ENCODE results near the gene UBE4B.
"Not testable (repeated sequence)": the region's sequence is repeated elsewhere in the genome, so short reads cannot be mapped to it uniquely, and the experiment has no call there.

UBE4B gene

DNA sequence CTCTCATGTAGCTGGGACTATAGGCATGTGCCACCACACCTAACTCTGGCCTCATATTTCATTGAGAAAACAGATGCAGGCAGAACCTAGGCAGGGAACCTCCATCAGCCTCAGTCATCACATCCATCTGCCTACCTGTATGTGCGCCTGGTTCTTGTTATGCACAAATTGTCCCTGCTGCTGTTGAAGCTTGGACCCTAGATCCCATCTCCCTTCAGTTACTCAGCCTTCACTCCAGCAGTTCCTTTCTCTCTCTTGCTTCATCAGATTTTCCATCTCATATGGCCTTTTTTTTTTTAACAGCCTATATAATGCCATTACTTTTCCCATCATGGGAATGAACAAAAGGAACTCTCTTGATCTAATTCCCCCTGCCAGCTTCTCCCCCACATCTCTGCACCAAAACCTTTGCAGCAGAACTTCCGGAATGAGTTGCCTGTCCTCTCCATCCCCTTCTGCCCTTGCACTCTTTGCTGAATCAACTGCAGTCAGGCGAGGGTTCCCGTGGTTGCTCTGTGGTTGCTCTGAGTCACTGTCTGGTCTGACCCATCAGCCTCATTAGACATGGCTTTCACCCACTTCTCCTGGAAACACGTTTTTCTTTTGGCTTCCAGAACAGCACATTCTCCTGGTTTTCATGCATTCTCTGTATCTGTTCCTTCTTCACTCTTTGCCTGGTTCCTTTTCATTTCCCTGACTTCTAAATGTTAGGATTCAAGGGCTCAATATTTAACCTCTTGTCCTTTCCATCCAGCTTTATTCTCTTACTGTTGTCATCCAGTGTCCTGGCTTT is 41.5 kb downstream of the UBE4B start:
- peak; percentile 67 for DNase-seq

DNA sequence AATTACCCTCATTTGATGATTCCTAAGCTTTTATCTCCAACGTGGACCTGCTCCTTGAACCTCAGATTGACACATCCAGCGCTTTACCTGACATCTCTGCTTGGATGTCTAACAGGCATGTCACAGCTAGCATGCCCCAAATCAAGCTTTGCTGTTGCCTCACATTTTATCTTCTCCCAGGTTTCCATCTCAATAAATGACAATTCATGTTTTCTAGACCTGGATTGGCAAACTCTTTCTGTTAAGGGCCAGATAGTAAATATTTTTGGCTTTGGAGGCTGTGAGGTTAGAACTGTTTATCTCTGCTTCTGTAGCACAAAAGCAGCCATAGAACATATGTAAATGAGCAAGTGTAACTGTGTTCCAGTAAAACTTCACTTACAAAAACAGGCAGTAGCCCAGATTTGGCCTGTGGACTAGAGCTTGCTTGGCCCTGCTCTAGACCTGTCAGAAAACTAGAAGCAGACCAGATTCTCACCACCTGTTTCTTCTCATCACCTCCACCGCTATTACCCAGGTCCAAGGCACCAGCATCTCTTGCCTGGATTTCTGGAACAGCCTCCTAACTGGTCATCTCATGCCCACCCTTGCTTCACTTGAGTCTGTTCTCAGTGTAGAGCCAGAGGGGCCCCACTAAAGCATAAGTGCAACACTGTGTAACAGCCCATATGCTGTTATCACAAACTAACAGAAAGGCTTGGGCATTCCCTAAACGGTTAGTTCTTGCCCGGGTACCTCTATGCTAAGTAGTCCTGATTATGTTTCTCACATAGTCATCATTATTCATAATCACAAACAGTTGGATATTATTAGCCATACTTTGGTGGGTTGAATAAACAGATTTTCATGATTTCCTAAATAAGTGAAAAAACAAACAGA is 42.3 kb downstream of the UBE4B start:
- no peak for DNase-seq

DNA sequence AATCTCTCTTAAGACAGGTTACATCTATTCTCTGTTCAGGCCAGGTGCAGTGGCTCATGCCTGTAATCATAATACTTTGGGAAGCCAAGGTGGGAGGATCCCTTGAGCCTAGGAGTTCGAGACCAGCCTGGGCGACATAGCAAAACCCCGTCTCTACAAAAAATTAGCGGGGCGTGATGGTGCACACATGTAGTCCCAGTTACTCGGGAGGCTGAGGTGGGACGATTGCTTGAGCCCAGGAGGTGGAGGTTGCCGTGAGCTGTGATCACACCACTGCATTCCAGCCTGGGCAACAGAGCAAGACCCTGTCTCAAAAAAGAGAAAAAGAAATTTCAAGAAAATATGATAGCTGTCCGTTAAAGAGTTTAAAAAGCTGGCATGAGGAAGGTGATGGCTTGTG is 43.0 kb downstream of the UBE4B start:
- DNase-seq = no peak

DNA sequence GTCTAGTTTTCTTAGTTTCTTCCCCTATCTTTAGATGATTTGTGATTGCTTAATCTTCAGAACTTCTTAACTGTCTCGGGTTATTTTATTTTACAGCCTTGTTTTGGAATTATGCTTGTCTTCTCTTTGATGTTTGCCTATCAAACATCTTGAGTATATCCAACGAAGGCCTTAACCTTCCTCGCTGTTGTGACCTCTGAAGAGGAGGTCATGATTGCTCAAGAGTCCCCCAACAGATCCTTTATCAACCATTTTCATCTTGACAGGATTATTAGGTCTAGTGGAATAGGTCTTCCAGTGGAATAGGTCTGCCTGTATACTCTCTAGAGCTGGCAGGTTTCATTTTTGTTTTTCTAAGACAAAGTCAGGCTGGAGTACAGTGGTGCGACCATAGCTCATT is 45.7 kb downstream of the UBE4B start:
- no peak for DNase-seq

DNA sequence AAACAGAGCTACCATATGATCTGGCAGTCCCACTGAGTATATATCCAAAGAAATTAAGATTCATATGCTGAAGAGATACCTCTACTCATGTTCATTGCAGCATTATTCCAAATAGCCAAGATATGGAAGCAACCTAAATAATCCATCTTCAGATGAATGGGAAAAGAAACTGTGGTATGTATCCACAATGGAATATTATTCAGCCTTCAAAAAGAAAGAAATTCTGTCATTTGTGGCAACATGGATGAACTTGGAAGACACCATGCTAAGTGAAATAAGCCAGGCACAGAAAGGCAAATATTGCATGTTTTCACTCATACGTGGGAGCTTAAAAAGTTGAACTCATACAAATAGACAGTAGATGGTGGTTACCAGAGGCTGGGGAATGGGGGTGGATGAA is 47.8 kb downstream of the UBE4B start:
- DNase-seq = no peak

DNA sequence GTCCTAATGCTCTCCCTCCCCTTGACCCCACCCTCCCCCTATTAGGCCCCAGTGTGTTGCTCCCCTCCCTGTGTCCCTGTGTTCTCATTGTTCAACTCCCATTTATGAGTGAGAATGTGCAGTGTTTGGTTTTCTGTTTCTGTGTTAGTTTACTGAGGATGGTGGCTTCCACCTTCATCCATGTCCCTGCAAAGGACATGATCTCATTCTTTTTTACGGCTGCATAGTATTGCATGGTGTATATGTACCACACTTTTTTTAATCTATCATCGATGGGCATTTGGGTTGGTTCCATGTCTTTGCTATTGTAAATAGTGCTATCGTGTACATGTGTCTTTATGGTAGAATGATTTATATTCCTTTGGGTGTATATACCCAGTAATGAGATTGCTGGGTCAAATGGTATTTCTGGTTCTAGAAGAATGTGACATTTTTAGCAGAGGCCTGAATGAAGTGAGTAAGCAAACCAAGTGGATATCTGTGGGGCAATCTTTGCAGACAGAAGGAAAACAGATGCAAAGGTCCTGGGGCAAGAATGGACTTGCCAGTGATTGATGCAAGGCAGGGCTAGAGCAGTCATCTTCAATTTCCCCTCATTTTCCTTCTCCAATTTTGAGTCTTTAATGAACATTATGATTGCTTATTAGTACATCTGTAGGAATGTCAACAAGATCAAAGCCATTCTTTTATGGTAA is 50.2 kb downstream of the UBE4B start:
- no peak for DNase-seq

DNA sequence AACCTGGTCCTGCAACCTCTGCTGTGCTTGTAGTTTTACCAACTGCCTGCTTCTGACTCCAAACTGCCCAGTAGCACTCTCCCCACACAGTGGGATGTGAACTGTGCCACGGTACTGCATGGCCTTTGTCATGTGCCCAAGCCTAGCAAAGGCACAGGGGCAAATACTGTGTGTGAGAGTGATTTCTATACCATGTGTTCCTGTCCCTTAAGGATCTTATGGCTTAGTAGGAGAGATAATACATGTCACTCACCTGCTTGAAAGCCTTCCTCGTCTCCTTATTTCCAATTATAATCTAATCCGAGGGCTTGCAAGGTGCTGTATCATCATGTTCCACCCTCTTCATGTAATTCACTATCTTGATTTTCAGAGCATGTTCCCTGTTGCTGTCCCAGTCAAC is 51.3 kb downstream of the UBE4B start:
- DNase-seq = no peak

DNA sequence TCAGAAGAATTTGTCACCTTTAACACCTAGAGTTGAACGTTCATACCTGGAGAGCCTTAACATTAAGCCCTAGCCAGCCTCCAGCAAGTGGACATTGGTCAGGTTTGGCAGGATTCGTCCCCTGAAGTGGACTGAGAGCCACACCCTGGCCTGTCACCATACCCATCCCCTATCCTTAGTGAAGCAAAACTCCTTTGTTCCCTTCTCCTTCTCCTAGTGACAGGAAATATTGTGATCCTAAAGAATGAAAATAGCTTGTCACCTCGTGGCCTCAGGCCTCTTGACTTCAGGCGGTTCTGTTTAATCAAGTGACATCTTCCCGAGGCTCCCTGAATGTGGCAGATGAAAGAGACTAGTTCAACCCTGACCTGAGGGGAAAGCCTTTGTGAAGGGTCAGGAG is 52.3 kb downstream of the UBE4B start:
- DNase-seq = no peak

DNA sequence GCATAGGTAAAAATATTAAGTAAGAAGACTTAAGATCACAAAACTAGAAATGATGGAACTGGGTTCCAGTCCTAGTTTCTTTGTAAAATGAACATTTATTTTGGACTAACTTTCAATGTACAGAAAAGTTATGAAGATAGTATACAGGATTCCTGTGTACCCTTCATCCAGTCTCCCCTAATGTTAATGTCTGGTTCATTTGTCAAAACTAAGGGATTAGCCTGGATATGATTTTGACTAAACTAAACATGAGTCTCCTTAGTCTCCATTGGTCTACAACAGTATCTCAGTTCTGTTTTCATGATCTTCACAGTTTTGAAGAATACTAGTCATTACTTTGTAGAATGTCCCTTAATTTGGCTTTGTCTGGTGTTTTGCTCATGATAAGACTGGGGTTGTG is 54.5 kb downstream of the UBE4B start:
- DNase-seq = no peak

DNA sequence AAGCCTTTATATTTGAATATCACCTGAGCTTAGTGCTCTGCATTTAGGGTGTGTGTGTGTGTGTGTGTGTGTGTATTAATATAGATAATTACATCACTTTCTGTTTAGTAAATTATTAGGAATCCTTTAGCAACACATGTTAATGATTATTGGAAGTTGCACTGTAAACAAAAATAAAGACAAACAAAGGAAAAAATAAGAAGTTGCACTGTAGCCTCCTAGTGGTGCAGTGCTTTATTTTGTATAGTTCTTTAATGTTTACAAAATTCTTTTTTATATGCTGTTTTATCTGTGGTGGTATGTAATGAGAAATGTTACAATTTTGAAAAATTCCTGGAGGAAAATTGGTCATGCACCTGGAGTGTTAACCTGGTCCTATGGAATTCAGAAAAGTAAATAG is 69.2 kb downstream of the UBE4B start:
- no peak for DNase-seq

DNA sequence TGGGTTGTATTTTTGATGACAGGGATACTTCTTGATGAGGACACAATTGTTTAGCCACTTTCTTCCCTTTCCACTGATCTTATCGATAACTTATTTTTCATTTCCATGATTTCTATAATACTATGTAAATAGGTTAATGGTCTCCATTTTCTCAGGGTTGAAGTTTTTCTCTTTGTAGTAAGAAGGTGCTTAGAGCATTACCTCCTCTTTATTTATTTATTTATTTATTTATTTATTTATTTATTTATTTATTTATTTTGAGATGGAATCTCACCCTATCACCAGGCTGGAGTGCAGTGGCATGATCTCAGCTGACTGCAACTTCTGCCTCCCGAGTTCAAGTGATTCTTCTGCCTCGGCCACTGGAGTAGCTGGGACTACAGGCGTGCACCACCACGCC is 70.4 kb downstream of the UBE4B start:
- no peak for DNase-seq

DNA sequence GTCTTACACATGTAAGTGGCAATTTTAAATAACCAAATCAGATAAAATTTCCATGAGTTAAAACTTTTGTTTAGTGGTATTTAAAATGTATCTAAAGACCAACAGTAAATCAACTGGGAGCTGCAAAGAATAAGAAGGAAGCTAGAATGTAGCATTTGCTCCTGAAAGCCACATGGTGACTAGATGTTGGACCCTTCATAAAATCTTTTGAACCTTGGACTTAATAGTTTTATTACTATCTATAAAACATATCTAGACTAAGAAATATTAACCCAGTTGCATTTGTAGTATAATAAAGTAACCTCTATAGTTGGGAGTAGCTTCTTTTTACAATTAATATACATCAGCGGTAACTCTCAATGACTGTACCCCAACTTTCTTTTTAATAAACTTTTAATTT is 72.1 kb downstream of the UBE4B start:
- no peak for DNase-seq

DNA sequence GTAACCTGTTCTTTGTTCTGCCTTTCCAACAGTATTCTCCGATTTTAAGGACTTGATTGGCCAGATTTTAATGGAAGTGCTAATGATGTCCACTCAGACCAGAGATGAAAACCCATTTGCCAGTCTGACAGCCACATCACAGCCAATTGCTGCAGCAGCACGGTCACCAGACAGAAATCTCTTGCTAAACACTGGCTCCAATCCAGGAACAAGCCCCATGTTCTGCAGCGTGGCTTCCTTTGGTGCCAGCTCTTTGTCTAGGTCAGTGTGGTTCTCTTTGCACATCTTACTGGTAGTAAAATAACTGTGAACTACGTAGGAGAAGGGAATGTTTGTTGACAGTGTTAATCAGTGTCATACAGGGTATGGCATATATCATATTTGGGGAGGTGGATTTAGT is 72.7 kb downstream of the UBE4B start:
- no peak for DNase-seq

DNA sequence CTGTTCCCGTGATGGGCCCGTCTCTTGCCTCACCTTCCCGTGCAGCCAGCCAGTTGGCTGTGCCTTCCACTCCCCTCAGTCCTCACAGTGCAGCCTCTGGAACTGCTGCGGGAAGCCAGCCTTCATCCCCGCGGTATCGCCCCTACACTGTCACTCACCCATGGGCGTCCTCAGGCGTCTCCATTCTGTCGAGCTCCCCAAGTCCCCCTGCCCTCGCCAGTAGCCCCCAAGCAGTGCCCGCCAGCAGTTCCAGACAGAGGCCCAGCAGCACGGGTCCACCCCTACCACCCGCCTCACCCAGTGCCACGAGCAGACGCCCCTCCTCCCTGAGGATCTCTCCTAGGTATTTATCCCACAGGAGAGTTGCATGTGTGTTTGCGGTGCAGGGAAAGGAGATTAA is 73.5 kb downstream of the UBE4B start:
- DNase-seq = no peak

DNA sequence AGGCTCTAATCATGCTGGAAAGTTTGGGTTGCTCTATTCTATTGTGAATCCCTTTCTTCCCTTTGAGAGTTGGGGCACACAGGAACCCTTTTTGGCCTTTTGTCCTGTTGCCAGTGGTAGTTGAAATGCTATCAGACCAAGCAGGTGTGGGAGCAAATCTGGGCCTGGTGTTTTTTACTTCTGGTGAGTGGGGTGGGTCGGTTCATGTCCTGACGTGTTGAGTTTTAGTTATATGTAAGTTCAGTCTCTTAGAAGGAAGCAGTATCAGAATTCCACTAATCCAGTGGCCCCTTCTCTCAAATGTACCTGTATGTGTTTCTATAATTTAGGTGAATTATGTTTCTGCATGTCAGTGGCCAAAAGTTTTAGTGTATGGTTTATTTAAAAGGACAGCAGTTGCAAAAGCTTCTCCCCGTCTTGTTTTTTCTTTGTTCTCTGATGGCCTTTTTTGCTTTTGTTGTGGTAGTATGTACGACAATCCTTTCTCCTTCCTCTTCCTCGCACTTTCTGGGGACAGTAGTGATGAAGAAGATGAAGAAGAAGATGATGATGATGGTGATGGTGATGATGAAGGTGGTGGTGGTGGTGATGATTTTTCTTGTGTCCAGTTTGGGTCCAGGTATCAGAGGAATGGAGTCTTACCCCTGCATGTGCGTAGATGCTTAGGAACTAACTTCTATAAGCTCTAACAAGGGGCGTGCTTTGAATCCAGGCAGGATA is 74.2 kb downstream of the UBE4B start:
- no peak for DNase-seq

DNA sequence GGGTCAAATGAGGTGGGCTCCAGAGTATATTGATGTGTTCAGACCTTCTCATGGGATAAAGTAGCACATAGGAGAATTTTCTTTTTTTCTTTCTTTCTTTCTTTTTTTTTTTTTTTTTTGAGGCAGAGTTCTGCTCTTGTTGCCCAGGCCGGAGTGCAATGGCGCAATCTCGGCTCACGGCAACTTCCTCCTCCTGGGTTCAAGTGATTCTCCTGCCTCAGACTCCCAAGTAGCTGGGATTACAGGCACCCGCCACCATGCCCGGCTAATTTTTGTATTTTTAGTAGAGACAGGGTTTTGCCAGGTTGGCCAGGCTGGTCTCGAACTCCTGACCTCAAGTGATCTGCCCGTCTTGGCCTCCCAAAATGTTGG is 74.7 kb downstream of the UBE4B start:
- not testable (repeated sequence) for DNase-seq

DNA sequence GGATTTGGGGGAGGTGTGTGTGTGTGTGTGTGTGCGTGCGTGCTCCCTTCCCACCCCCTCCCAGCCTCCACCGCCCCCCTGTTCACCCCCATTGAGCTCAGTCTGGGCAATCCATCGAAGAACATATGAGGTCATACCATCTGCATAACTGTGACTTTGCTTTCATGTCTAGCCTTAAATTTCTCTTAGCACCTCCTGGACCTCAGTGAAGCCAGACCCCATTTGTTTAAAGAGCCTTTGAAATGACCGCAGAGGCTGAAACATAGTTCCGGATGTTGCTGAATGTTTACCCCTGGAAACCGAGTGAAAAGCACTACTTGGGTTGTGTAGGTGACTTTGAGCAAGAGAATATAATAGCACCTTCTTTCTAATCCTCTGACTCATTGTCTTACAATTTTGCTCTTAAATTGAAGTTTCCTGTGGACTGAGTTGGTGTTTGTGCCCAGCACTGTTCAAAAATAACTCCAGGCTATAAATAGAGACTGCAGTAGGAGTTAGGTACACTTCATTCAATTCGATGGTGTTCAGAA is 75.4 kb downstream of the UBE4B start:
- no peak for DNase-seq

DNA sequence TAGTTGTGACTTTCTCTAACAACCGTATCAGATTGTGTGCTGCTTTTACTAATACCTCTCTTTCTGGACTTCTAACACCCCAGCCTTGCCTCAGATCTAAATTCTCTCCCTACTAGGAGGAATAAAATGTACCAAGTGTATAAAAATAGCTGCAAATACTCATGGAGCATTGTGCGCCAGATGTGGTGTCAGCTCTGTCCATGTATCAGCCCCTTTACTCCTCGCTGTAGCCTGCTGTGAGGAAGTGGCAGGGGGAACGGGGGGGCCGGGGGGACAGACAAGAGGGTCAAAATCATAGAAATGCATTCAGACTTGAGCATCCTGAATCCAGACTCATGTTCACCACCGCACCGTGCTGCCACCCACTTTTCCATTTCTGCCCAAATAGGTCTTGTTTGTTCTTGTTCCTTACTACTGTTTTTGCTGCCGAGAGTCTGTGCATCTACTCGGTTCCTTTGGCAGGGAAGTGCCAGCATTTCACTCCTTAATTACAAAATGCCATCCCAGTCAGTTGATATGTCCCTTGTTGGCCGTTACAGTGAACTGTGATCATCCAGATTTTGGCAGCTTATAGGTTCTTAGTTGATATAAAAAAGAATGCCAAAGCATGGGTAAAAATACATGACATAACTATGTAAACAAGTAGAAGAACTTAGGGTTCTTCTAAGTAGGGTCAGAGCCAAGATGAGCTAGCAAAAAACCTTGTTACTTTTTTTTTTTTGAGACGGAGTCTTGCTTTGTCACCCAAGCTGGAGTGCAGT is 76.4 kb downstream of the UBE4B start:
- DNase-seq = no peak

DNA sequence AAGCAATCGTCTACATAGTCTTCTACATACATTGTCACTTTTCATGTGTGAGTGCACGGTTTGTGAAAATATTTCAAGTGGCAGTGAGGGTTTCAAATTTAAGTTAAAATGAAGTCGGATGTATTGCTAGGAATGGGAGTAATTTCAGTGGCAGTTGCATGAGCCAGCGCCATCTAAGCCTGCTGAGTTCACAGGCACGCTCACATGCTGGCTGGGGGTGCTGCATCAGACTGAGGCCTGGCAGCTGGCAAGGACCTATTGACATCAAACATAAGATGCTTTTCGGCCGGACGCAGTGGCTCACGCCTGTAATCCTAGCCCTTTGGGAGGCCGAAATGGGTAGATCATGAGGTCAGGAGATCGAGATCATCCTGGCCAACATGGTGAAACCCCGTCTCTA is 80.7 kb downstream of the UBE4B start:
- no peak for DNase-seq

DNA sequence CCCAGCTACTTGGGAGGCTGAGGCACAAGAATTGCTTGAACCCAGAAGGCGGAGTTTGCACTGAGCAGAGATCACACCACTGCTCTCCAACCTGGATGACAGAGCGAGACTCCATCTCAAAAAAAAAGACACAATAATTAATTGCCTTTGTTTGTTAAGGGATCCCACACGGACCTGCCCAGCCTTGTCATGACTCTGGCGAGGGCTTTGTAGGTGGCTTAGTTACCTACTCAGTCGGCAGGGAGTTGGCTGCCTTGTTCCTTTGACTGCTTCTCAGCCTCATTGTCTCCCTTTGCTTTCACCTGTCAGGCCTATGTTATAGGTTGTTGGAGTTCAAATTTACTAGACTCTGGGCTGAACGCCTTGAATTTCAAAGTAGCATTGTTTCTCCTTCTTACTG is 82.0 kb downstream of the UBE4B start:
- no peak for DNase-seq

DNA sequence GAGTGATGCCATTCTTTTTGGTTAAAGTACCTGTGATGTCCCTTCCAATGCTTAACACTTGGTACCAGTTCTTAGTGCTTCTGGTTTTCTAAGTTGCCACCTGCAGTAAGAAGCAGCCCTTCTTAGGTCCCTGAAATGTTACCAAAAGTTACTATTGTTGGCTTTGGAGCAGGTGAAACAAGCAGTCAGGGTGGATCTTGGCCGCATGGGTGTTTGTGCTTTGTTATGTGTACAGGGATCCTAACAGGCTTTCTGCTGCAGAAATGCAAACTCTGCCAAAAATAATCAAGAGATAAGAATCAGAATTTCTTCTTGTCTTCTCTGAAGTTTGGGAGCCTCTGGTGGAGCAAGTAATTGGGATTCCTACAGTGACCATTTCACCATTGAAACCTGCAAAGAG is 84.4 kb downstream of the UBE4B start:
- no peak for DNase-seq

DNA sequence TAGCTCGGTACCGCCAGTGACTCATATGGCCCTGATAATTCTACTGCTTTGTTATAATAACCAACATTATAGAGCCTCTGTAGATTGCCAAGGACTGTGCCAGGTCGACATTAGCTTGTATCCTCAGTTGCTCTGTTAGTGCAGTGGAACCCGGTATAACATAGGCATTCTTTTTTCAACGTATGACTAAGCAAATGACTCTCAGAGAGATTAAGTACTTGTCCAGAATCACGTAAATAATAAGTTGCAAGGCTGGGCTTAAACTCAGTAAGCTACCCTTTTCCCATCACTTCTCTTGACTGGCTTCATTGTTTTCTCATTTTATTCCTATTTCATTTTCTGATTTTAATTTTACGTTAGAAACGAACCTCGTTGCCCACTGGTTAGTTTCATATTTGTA is 85.1 kb downstream of the UBE4B start:
- no peak for DNase-seq

All from NK-92 treated with Interleukin-12 subunit alpha and Interleukin-12 subunit beta, amount 100 ng/mL, for 24 hours (cell line).